Activated CD8-positive, alpha-beta memory T cell treated with anti-CD3 and anti-CD28 coated beads for 36 hours (primary cell): ENCODE data around the gene OR11H7. TPM values are rescaled to one million over a fixed set of nuclear protein-coding genes. Genes with fewer than 3 reads are reported as not detected.
"Not testable (repeated sequence)": the region's sequence is repeated elsewhere in the genome, so short reads cannot be mapped to it uniquely, and the experiment has no call there.

Experiments used
- CTCF ChIA-PET: fragments of 350-600 bp; sonication (Branson Sonifier 250); formaldehyde crosslinking; loops from one replicate; lab custom pipeline; 2021; ENCODE audit warnings: antibody characterized with exemption; lab: Charles Lee
- POLR2A ChIA-PET: fragments of 350-600 bp; sonication (Branson Sonifier 250); formaldehyde crosslinking; loops from one replicate; lab custom pipeline; 2021; ENCODE audit warnings: antibody characterized with exemption; lab: Charles Lee
- total RNA-seq, 2 experiments: library from RNA; stranded (reverse); gene quantifications; one replicate each; pipeline ENCODE4 v1.2.3, GENCODE V29; 2021

OR11H7 gene
- not detected for total RNA-seq

DNA sequence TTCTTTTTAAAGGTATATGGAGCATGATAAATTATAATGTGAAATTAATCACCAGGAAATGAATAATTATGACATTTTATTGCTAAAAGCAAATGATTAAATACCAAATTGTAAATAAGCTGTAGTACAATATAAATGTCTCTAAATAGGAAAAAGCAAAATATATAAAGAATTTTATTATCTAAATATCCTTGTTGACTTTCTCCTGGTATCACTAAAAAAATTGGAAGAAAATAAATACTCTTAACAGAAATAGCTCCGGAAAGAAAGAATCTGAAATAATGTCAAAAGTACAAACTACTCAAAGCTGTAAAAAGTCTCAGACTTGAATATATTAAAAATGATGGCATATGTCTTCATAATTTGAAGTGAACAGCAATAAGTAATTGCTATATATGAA, at the start of gene OR11H7:
Gene OR11H7 (plus strand): TSS at position 301 of the 400 bp plus-strand sequence.
- ChIA-PET CTCF (no interaction called here), POLR2A (no interaction called here)

DNA sequence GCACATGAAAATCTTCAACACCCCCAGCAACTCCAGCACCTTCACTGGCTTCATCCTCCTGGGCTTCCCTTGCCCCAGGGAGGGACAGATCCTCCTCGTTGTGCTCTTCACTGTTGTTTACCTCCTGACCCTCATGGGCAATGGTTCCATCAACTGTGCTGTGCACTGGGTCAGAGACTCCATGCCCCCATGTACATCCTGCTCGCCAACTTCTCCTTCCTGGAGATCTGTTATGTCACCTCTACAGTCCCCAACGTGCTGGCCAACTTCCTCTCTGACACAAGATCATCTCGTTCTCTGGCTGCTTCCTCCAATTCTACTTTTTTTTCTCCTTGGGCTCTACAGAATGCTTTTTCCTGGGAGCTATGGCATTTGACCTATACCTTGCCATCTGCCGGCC, 49.6 kb upstream of the OR11H7 start:
- ChIA-PET CTCF (no interaction called here), POLR2A (no interaction called here)

DNA sequence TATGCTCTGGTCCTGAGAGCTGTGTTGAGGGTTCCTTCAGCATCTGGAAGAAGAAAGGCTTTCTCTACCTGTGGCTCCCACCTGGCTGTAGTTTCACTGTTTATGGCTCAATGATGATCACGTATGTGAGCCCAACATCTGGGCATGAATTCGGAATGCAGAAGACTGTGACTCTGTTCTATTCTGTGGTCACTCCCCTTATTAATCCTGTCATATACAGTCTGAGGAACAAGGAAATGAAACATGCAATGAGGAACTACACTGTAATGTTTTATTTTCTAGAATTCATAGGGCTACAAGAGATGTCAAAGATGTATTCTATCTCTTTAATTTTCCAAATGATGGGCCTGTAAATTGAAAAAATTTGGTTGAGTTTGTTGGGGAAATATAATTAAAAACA, 48.9 kb upstream of the OR11H7 start:
- ChIA-PET CTCF (no interaction called here), POLR2A (no interaction called here)

DNA sequence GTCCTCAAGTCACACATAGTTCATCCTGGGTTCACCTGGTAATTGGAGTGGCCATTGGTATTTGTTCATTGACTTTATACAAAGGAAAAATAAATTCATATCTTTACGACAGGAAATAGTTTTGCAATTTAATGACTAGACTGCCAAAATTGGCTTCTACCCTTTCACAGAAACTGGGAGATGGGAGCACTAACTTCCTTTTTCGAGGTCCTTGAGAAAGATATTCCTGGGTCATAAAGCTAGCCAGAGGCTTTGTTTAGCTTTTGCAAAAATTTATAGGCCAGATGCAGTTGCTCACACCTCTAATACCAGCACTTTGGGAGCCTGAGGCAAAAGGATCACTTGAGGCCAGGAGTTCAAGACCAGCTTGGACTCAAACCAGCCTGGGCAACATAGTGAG, 48.3 kb upstream of the OR11H7 start:
- ChIA-PET CTCF (no interaction called here), POLR2A (no interaction called here)

DNA sequence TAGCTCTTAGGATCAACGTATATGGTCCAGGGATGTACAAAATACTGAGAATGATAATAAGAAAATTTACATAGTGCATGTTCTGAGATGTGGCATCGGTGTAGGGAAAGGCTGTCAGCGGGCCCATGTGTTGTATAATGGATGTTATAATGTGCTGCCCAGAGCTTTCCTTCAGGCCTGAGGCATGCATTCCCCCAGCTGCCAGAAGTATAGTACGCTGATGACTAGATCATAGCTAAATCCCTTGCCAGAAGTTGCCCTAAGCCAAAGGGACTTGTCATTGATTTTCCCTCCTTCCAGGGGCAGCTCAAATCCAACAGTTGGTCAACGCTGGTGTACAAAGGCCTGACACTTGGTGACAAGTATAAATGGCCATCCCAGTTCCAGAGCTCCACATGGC, 44.6 kb upstream of the OR11H7 start:
- ChIA-PET CTCF (no interaction called here), POLR2A (no interaction called here)

DNA sequence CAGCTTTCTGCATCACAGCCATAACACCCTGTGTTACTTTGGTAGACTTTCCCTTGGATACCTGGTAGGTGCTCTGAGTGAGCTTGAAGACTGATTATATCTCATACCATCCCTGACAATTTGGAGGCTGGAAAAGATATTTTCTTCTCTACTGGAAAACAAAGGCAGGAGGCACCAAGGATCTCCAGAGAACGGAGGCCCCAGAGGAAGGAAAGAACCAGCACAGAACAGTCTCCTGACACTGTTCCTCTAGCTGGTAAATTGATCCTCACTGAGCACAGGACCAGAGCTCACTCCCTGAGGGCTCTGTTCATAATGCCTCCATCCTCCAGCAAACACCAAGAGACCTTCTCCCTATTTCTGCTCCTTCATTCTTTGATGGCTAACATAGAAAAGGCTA, 38.2 kb upstream of the OR11H7 start, which contains the start of gene OR11G2:
Gene OR11G2 (plus strand): TSS at position 301 of the 400 bp plus-strand sequence. CDS start 6,542 bp downstream, outside the sequence.
- ChIA-PET CTCF (no interaction called here), POLR2A (no interaction called here)

- CTCF ChIA-PET = no interaction called here
- POLR2A ChIA-PET = no interaction called here
Measured at GRCh38 chr14:20191396-20191795, 37.4 kb upstream of the OR11H7 start.

DNA sequence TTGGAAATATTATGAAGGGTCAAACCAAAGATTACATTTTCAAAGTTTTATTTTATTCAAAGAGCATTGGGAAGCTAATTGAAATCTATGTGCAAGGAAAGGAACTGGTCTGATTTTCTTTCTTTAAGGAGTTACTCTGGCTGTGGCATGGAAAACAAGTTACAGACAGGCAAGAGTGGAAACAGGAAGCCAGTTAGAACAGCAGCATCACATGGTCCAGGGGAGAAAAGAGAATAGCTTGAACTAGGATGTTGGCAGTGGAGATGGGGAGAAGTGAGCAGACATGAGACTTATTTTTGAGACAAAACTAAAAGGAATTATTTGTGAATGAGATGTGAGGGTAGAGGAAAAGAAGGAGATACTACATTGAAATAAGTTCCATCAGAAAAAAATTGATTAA, 34.7 kb upstream of the OR11H7 start:
- ChIA-PET CTCF (interaction anchor here (0.5 kb wide), 1 partner anchor 223 kb away, joined by 3 read pairs; no protein-coding TSS in a partner anchor), POLR2A (no interaction called here)

DNA sequence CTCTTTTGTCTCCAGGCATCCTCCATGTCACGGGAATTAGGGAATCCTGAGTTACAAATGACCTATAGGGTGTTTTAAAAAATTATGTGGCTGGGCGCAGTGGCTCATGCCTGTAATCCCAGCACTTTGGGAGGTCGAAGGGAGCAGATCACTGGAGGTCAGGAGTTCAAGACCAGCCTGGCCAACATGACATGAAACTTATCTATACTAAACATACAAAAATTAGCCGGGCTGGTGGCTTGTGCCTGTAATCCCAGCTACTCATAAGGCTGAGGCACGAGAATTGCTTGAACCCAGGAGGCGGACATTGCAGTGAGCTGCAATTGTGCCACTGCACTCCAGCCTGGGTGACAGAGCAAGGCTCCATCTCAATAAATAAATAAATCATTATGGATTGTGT, 33.6 kb upstream of the OR11H7 start:
- POLR2A ChIA-PET, CTCF ChIA-PET: not testable (repeated sequence)

DNA sequence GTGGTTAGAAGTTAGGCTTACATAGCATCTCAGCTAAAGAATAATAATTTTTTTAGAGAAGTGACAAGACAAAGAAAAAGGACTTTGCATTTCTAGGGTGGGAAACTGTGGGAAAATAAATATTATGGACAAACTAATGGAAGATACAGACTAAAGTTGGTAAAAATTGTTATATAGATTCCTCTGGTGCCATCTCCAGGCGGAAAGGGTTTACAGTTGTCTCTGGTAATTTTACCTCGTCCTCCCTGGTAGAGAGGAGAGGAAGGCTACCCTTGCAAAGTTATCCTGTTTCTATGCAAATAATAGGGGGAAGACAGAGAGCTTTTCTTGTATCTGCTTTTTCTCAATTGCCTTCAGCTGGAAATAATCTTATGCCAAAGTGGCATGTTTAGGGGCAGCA, 32.9 kb upstream of the OR11H7 start:
- ChIA-PET POLR2A (no interaction called here), CTCF (no interaction called here)

- ChIA-PET CTCF (no interaction called here), POLR2A (no interaction called here)
Measured at GRCh38 chr14:20197459-20197858, 31.3 kb upstream of the OR11H7 start.

GRCh38 chr14:20198991-20199390, 29.8 kb upstream of the OR11H7 start:
- POLR2A ChIA-PET = no interaction called here
- CTCF ChIA-PET = no interaction called here

DNA sequence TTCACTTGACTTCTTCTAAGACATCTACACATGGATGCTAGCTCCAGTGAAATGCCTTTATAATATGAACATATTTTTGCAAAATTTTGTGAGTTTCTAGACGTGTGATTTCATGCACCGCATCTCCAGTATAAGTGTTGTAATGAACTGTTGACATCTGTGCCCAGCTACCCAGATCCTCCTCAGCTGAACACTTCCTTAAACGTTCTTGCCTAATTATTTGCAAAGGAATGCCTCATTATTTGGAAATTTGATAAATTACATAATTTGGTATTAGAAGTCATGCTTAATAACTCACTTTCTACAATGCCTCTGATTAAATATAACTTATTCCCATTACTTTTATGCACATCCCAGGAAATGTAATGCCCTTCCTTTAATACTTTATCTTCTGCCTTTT, 24.1 kb upstream of the OR11H7 start:
- ChIA-PET CTCF (no interaction called here), POLR2A (no interaction called here)

- ChIA-PET CTCF (no interaction called here), POLR2A (no interaction called here)
Measured at GRCh38 chr14:20209595-20209994, 19.2 kb upstream of the OR11H7 start.

DNA sequence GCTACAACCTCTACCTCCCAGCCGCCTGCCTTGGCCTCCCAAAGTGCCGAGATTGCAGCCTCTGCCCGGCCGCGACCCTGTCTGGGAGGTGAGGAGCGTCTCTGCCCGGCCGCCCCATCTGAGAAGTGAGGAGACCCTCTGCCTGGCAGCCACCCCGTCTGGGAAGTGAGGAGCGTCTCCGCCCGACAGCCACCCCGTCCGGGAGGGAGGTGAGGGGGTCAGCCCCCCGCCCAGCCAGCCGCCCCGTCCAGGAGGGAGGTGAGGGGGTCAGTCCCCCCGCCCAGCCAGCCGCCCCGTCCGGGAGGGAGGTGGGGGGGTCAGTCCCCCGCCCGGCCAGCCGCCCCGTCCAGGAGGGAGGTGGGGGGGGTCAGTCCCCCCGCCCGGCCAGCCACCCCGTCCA, 16.4 kb upstream of the OR11H7 start:
- POLR2A ChIA-PET = interaction anchor here (0.6 kb wide), 1 partner anchor 102 kb away, joined by 4 read pairs; no protein-coding TSS in a partner anchor
- CTCF ChIA-PET = not testable (repeated sequence)

DNA sequence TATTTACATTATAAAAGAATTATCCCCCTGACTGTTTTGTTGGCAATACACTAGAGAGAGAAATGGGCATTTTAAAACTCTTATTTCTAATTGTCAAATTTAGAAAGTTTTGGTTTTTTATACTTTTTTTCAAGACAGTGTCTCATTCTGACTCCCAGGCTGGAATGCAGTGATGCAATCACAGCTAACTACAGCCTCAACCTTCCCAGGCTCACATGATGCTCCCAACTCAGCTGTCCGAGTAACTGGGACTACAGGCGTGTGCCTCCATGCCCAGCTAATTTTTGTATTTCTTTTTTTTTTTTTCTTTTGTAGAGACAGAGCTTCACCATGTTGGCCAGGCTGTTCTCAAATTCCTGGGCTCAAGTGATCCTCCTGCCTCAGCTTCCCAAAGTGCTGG, 13.6 kb upstream of the OR11H7 start:
- ChIA-PET CTCF (no interaction called here), POLR2A (no interaction called here)

DNA sequence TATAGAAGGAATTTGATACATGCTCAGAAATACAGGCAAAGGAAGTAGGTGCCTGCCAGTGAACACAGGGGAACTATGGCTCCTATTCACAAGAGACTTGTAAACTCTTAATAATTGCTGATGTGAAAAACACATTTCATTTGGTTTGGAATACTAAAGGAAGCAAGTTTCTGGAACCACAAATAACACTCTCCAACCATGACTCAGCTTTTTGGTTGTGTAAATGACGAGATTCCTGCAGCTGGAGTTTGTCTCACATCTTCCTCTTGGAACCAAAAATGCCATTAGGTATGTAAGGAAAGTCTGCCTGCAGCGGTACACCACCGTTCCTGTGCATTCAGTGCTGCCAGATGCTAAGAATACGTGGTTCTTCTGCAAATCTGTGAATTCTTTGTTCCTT, 9.7 kb upstream of the OR11H7 start:
- ChIA-PET CTCF (no interaction called here), POLR2A (no interaction called here)

- ChIA-PET POLR2A (no interaction called here), CTCF (no interaction called here)
Measured at GRCh38 chr14:20223410-20223809, 5.4 kb upstream of the OR11H7 start, which contains the start of gene OR11H6. Gene OR11H6 (plus strand): TSS chr14:20223710. CDS start chr14:20223710, 0 bp downstream.

DNA sequence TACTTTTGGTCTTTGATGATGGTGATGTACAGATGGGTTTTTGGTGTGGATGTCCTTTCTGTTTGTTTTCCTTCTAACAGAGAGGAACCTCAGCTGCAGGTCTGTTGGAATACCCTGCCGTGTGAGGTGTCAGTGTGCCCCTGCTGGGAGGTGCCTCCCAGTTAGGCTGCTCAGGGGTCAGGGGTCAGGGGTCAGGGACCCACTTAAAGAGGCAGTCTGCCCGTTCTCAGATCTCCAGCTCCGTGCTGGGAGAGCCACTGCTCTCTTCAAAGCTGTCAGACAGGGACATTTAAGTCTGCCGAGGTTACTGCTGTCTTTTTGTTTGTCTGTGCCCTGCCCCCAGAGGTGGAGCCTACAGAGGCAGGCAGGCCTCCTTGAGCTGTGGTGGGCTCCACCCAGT, 6.6 kb downstream of the OR11H7 start:
- POLR2A ChIA-PET, CTCF ChIA-PET: not testable (repeated sequence)

DNA sequence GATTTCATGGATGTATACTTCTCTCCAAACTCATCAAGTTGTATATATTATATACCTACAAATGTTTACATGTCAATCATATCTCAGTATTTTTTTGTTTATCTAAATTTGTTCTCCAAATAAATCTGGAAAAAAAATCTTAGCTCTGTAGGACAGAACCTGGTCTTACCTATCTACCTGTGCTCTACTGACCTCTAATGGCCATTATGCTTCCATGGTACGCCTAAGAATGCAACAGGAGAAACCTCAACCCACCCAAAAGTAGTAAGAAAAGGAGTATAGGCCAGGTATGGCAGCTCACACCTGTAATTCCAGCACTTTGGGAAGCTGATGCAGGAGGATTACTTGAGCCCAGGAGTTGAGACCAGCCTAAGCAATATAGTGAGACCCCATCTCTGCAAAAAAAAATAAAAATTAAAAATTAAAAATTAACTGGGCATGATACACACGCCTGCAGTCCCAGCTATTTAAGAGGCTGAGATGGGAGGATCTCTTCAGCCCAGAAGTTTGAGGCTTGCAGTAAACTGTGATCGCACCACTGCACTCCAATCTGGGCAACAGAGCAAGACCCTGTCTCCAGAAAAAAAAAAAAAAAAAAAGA, 19.0 kb downstream of the OR11H7 start:
- CTCF ChIA-PET = no interaction called here
- POLR2A ChIA-PET = no interaction called here

- CTCF ChIA-PET = no interaction called here
- POLR2A ChIA-PET = no interaction called here
Measured at GRCh38 chr14:20262642-20263128, 33.9 kb downstream of the OR11H7 start.

DNA sequence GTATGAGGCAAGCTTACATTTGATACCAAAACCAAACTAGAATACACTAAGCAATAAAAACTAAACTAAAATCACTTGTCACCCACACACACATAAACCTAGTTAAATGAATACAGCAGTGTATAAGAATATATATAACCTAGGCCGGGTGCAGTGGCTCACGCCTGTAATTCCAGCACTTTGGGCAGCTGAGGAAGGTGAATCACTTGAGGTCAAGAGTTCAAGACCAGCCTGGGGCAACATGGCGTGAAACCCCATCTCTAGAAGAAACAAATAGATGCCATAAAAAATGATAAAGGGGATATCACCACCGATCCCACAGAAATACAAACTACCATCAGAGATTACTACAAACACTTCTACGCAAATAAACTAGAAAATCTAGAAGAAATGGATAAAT, 35.6 kb downstream of the OR11H7 start:
- POLR2A ChIA-PET, CTCF ChIA-PET: not testable (repeated sequence)
